Measurements from ENCODE around the gene NOX5. TPM values are rescaled to one million over a fixed set of nuclear protein-coding genes. Genes with fewer than 3 reads are reported as not detected.

Gene NOX5
- total and polyA plus RNA-seq, 10 donors: 0.36 to 29.2 (median 13.5) TPM

DNA sequence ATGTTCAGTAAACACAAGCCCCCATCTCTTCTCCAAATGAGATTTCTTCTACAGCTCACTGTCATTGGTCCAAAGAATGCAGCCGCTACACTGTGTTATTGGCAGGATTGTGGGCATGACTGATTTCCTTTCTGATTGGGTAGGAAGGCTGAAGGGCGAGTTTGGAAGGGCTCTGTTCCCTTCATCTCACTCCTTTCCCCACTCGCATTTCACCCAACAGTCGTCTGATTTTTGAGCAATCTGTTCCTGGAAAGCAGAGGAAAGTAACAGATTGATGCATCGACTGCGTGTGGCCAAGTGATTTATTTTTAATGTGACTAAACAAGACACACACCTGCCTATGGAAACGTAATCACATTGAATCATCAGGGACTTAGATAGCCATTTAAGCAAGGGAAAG lies 55.5 kb downstream of the NOX5 start:
- WGBS, 5 donors: 71 to 91% (median 80%) methylated on average over 7 of the region's 7 CpGs
- H3K9me3 ChIP-seq: peaks cover 0 to 11% (median 0%) of the 10 kb centered on the region in 8 donors
- H3K4me1 ChIP-seq: peaks cover 0 to 18% (median 14%) of the 10 kb centered on the region in 6 donors
- no peak for DNase-seq
- no peak overlapping the region for H3K4me3 ChIP-seq
- no peaks in the 10 kb centered on the region for H3K36me3 ChIP-seq
- no peak overlapping the region for H3K27ac ChIP-seq
- no peak for TF ChIP-seq POLR2A (IDR thresholded peaks at IDR 0.05)
- no peak for TF ChIP-seq POLR2AphosphoS5 (IDR thresholded peaks at IDR 0.05)
- TF ChIP-seq CTCF (IDR thresholded peaks at IDR 0.05 in 8 of 11, conservative IDR thresholded peaks at IDR 0.05 in 3 of 11): no peak
- H3K27me3 ChIP-seq (replicated peaks in 1 of 7): peaks cover 0 to 25% (median 12%) of the 10 kb centered on the region in 7 donors
- intact Hi-C loops (cut with DNase I; ENCODE audit: low total_unique reads): no loop called here

DNA sequence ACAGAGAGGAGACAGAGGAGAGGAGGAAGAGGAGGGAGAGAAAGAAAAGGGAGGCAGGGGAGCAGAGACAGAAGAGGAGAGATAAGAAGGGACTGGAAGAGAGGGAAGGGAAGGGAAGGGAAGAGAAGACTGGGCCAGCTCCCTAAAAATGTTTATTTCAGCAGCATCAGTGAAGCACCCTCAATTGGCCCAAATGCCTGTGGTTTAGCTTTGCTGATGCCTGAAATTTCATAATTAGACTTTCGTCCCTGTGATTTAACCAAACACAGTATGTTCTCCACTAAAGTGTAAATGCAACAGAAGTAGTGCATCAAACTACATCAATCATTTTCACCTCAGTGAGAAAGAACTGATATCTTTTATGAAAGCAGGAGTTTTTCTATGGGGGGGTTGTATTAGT lies 55.9 kb downstream of the NOX5 start:
- intact Hi-C loops (cut with DNase I; ENCODE audit: low total_unique reads): no loop called here
- no peaks in the 10 kb centered on the region for H3K36me3 ChIP-seq
- peaks cover 0 to 11% (median 0%) of the 10 kb centered on the region in 8 donors for H3K9me3 ChIP-seq
- DNase-seq: no peak
- peaks cover 0 to 22% (median 16%) of the 10 kb centered on the region in 6 donors for H3K4me1 ChIP-seq
- no peak overlapping the region for H3K4me3 ChIP-seq
- peaks cover 0 to 29% (median 12%) of the 10 kb centered on the region in 7 donors for H3K27me3 ChIP-seq (replicated peaks in 1 of 7)
- 79 to 90% (median 87%) methylated on average over 1 of the region's 1 CpG for WGBS, 5 donors
- TF ChIP-seq CTCF (IDR thresholded peaks at IDR 0.05 in 8 of 11, conservative IDR thresholded peaks at IDR 0.05 in 3 of 11) (no peak), POLR2A (IDR thresholded peaks at IDR 0.05) (no peak), POLR2AphosphoS5 (IDR thresholded peaks at IDR 0.05) (no peak)
- no peak overlapping the region for H3K27ac ChIP-seq

- intact Hi-C loops (cut with DNase I; ENCODE audit: low total_unique reads): no loop called here
- H3K9me3 ChIP-seq: peaks cover 0 to 11% (median 0%) of the 10 kb centered on the region in 8 donors
- H3K4me3 ChIP-seq: no peak overlapping the region
- TF ChIP-seq CTCF (IDR thresholded peaks at IDR 0.05 in 8 of 11, conservative IDR thresholded peaks at IDR 0.05 in 3 of 11) (no peak), POLR2AphosphoS5 (IDR thresholded peaks at IDR 0.05) (no peak), POLR2A (IDR thresholded peaks at IDR 0.05) (no peak)
- no peaks in the 10 kb centered on the region for H3K36me3 ChIP-seq
- WGBS, 5 donors: 89 to 96% (median 93%) methylated on average over 5 of the region's 5 CpGs
- H3K4me1 ChIP-seq: peaks cover 0 to 22% (median 16%) of the 10 kb centered on the region in 6 donors
- peaks cover 0 to 33% (median 12%) of the 10 kb centered on the region in 7 donors for H3K27me3 ChIP-seq (replicated peaks in 1 of 7)
- DNase-seq: no peak
- H3K27ac ChIP-seq: no peak overlapping the region
Observed at GRCh38 chr15:69071260-69071659, 56.8 kb downstream of the NOX5 start.

DNA sequence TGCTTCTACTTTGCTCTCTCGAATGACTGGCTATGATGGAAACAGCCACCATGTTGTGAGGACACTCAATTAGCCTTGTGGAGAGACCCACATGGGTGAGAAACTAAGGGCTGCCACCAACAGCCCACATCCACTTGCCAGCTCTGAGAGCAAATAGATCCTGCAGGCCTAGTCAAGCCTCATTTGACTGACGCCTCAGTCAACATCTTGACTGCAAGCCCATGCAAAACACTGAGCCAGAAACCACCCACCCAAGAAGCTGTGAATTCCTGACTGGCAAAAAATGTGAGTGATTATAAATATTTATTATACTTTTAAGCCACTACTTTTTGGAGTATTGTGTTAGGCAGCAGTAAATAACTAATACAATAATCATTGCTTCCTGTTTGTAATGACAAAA lies 58.4 kb downstream of the NOX5 start:
- Histone ChIP-seq H3K4me1 (peaks cover 0 to 22% (median 16%) of the 10 kb centered on the region in 6 donors), H3K4me3 (no peak overlapping the region), H3K27me3 (replicated peaks in 1 of 7) (peaks cover 0 to 33% (median 12%) of the 10 kb centered on the region in 7 donors), H3K36me3 (no peaks in the 10 kb centered on the region), H3K27ac (no peak overlapping the region), H3K9me3 (peaks cover 0 to 11% (median 0%) of the 10 kb centered on the region in 8 donors)
- TF ChIP-seq POLR2AphosphoS5 (IDR thresholded peaks at IDR 0.05) (no peak), POLR2A (IDR thresholded peaks at IDR 0.05) (no peak)
- 85 to 96% (median 91%) methylated on average over 2 of the region's 2 CpGs for WGBS, 5 donors
- intact Hi-C loops (cut with DNase I; ENCODE audit: low total_unique reads): no loop called here
- no peak for DNase-seq
